GM12878 (cell line): Measurements from ENCODE around the gene LLPH. TPM values are rescaled to one million over a fixed set of nuclear protein-coding genes. Genes with fewer than 3 reads are reported as not detected.
A peak's percentile ranks its signal among the peaks of the same experiment; 100 is the strongest.

Experiments
- ATAC-seq: fragments of 200-7000 bp; cut with Tn5 transposase; 3 replicates; pipeline ENCODE4 v1.9.1; 2020; ENCODE audit warnings: mild to moderate bottlenecking, moderate library complexity
- BruUV-seq: library from RNA; stranded (reverse); fragments of 400-500 nt; replicated peaks from 2 replicates; lab custom pipeline; 2021; lab: Mats Ljungman, UMichigan
- CTCF ChIA-PET: fragments of 300-600 bp; sonication (Branson Sonifier 250); formaldehyde crosslinking; extraction: SDS; loops from one replicate; lab custom pipeline; 2021; ENCODE audit warnings: inconsistent platforms; lab: Yijun Ruan, JAX
- POLR2A ChIA-PET: fragments of 350-600 bp; formaldehyde crosslinking; extraction: SDS; loops from one replicate; lab custom pipeline; 2021; ENCODE audit warnings: inconsistent platforms; lab: Charles Lee
- RAD21 ChIA-PET: fragments of 300-600 bp; sonication (Branson Sonifier 250); formaldehyde crosslinking; loops from one replicate; lab custom pipeline; 2023; ENCODE audit warnings: antibody characterized with exemption; ENCODE audit not compliant: unreplicated experiment; lab: Charles Lee
- SMC1A ChIA-PET: fragments of 300-600 bp; sonication (Branson Sonifier 250); formaldehyde crosslinking; loops from one replicate; lab custom pipeline; 2023; ENCODE audit not compliant: unreplicated experiment, uncharacterized antibody; lab: Charles Lee
- DNase-seq: peaks from one replicate; pipeline ENCODE4 v3.0.0-alpha.2; 2011; ENCODE audit warnings: low read depth, low spot score
- FAIRE-seq: peaks from 3 replicates; lab custom pipeline; 2011; peaks lifted over from hg19 to GRCh38; lab: Jason Lieb, UNC
- H2AFZ ChIP-seq: 2 replicates; pipeline ENCODE4 v1.6.0; 2011; ENCODE audit warnings: low read depth, low read length, control low read depth; ENCODE audit not compliant: control insufficient read depth
- H3K27ac ChIP-seq: 2 replicates; pipeline ENCODE4 v1.5.1; 2011; ENCODE audit warnings: control low read depth; ENCODE audit not compliant: control insufficient read depth, insufficient read depth
- H3K27me3 ChIP-seq, 2 experiments: replicated peaks in 1 of 2; 2 replicates each; pipeline versions ENCODE4 v1.6.0 to v1.6.1; 2011; ENCODE audit warnings: low read length in 1 of 2; ENCODE audit not compliant: control insufficient read depth in 2 of 2, insufficient read depth in 2 of 2
- H3K36me3 ChIP-seq, 2 experiments: 2 replicates each; pipeline ENCODE4 v1.5.1; 2011; ENCODE audit warnings: low read length in 1 of 2; ENCODE audit not compliant: control insufficient read depth in 2 of 2, insufficient read depth in 2 of 2
- H3K4me1 ChIP-seq: 2 replicates; pipeline ENCODE4 v1.6.1; 2011; ENCODE audit warnings: mild to moderate bottlenecking, low read length, moderate library complexity, mixed read lengths; ENCODE audit not compliant: control insufficient read depth, insufficient read depth
- H3K4me2 ChIP-seq: 2 replicates; pipeline ENCODE4 v1.6.0; 2011; ENCODE audit warnings: control low read depth; ENCODE audit not compliant: control insufficient read depth, insufficient read depth
- H3K4me3 ChIP-seq: fragments of 200-600 bp; sonication (generic); 2 replicates; pipeline ENCODE4 v1.5.1; 2016
- H3K79me2 ChIP-seq: 2 replicates; pipeline ENCODE4 v1.6.0; 2011; ENCODE audit warnings: low read length; ENCODE audit not compliant: control insufficient read depth, insufficient read depth
- H3K9ac ChIP-seq: 2 replicates; pipeline ENCODE4 v1.8.0; 2011; ENCODE audit warnings: low read length, control low read depth, mixed read lengths; ENCODE audit not compliant: control insufficient read depth, insufficient read depth
- H3K9me3 ChIP-seq: replicated peaks from 3 replicates; pipeline ENCODE4 v1.5.1; 2011; ENCODE audit warnings: mild to moderate bottlenecking, low read length; ENCODE audit not compliant: control insufficient read depth, insufficient read depth
- H4K20me1 ChIP-seq: 2 replicates; pipeline ENCODE4 v1.6.0; 2011; ENCODE audit not compliant: control insufficient read depth, insufficient read depth
- BACH1 ChIP-seq: fragments of 450-650 bp; IDR thresholded peaks from 2 replicates; pipeline ENCODE4 v1.6.1; 2017; ENCODE audit warnings: mild to moderate bottlenecking, borderline replicate concordance
- CHD1 ChIP-seq: IDR thresholded peaks from 2 replicates; pipeline ENCODE4 v1.6.1; 2012; ENCODE audit warnings: low read depth, low read length, improper control_type of control experiment
- CHD2 ChIP-seq: IDR thresholded peaks from 2 replicates; pipeline ENCODE4 v1.6.1; 2011; ENCODE audit warnings: low read depth, low read length, improper control_type of control experiment, borderline replicate concordance
- EGR1 ChIP-seq, 2 experiments: IDR thresholded peaks; 1 replicate in 1 of 2; 2 replicates in 1 of 2; pipeline ENCODE4 v1.6.1; 2011 to 2012; ENCODE audit warnings: low read depth in 2 of 2, low read length in 2 of 2, borderline replicate concordance in 1 of 2, mild to moderate bottlenecking in 1 of 2, moderate library complexity in 1 of 2
- GABPA ChIP-seq: IDR thresholded peaks from 2 replicates; pipeline ENCODE4 v1.6.1; 2014; ENCODE audit warnings: antibody characterized with exemption, low read depth, mild to moderate bottlenecking, inconsistent platforms
- MTA2 ChIP-seq: fragments of 450-650 bp; IDR thresholded peaks from 2 replicates; pipeline ENCODE4 v1.6.1; 2016; ENCODE audit warnings: low read depth, mild to moderate bottlenecking, moderate library complexity
- RCOR1 ChIP-seq: conservative IDR thresholded peaks from 2 replicates; pipeline ENCODE4 v1.6.1; 2012; ENCODE audit warnings: low read depth, low read length, improper control_type of control experiment
- SMC3 ChIP-seq: IDR thresholded peaks from 2 replicates; pipeline ENCODE4 v1.6.1; 2011; ENCODE audit warnings: low read length, improper control_type of control experiment, borderline replicate concordance
- YY1 ChIP-seq: IDR thresholded peaks from 2 replicates; pipeline ENCODE4 v1.6.1; 2011; ENCODE audit warnings: low read depth, mild to moderate bottlenecking, low read length
- ZSCAN29 ChIP-seq: fragments of 450-650 bp; IDR thresholded peaks from 2 replicates; pipeline ENCODE4 v1.6.1; 2017; ENCODE audit warnings: mild to moderate bottlenecking, moderate library complexity
- WGBS: methylation state at CpG from one replicate; pipeline ENCODE4 v1.1.6; 2016; ENCODE audit warnings: low lambda C conversion rate; ENCODE audit not compliant: insufficient replicate concordance, insufficient coverage; ENCODE audit errors: missing lambda C conversion rate; 5-methylcytosine and 5-hydroxymethylcytosine counted together
- in situ Hi-C: fragments of 300-500 bp; cut with MboI; formaldehyde crosslinking; loops from 9 replicates; pipeline ENCODE4 v1.14.3; 2018; ENCODE audit warnings: mixed read lengths
- intact Hi-C: fragments of 100-400 bp; cut with micrococcal nuclease; formaldehyde crosslinking; loops from one replicate; pipeline ENCODE4 v1.14.2; 2022; ENCODE audit not compliant: unreplicated experiment
- polyA plus RNA-seq, 11 experiments: library from polyadenylated mRNA; depleted of rRNA in 4 of 11; unstranded in 6 of 11; stranded (reverse) in 5 of 11; fragments of >200 nt; fragmentation: Nextera tagmentation in 4 of 11; fragmentation: Illumina TruSeq in 1 of 11; extraction: Ambion mirVana in 4 of 11; extraction: Trizol in 1 of 11; gene quantifications; 1 replicate in 1 of 11; 2 replicates in 10 of 11; pipeline versions ENCODE4 v1.2.1 to v1.2.3, GENCODE V29; 2011 to 2016; ENCODE audit warnings: inconsistent platforms in 2 of 11, missing spikeins in 2 of 11, low read depth in 1 of 11
- total RNA-seq, 4 experiments: library from RNA; depleted of rRNA in 3 of 4; stranded (reverse); fragments of >200 nt in 3 of 4; fragmentation: Illumina TruSeq in 1 of 4; extraction: Trizol in 1 of 4; gene quantifications; 2 replicates each; pipeline versions ENCODE4 v1.2.1 to v1.2.3, GENCODE V29; 2013 to 2021
- TF ChIP-seq, protein P1 (sequence below), 3 experiments: IDR thresholded peaks in 2 of 3; conservative IDR thresholded peaks in 1 of 3; 2 replicates each; pipeline ENCODE4 v1.5.1; 2011; ENCODE audit warnings: low read depth in 3 of 3, low read length in 3 of 3, mild to moderate bottlenecking in 3 of 3, control low read depth in 2 of 3, moderate library complexity in 2 of 3, inconsistent platforms in 1 of 3, mixed read lengths in 1 of 3; ENCODE audit not compliant: control insufficient read depth in 2 of 3, insufficient read depth in 1 of 3; ENCODE audit errors: extremely low read depth in 1 of 3
- TF ChIP-seq, protein P2 (sequence below): fragments of 450-650 bp; IDR thresholded peaks from 2 replicates; pipeline ENCODE4 v1.6.1; 2017; ENCODE audit warnings: mild to moderate bottlenecking, low read depth, inconsistent platforms; ENCODE audit not compliant: poor library complexity, severe bottlenecking
- TF ChIP-seq, protein P3 (sequence below): fragments of 450-650 bp; IDR thresholded peaks from 2 replicates; pipeline ENCODE4 v1.6.1; 2017; ENCODE audit warnings: antibody characterized with exemption, mild to moderate bottlenecking, moderate library complexity
- TF ChIP-seq, protein P4 (sequence below): fragments of 450-650 bp; IDR thresholded peaks from 2 replicates; pipeline ENCODE4 v1.6.1; 2017; ENCODE audit warnings: borderline replicate concordance

Gene LLPH
- total and polyA plus RNA-seq, 10 of the 15 experiments (the other 5 are each of a cell fraction or from before 2014, with no cell fraction given) = 15.2 to 107 (median 70.4) TPM

DNA sequence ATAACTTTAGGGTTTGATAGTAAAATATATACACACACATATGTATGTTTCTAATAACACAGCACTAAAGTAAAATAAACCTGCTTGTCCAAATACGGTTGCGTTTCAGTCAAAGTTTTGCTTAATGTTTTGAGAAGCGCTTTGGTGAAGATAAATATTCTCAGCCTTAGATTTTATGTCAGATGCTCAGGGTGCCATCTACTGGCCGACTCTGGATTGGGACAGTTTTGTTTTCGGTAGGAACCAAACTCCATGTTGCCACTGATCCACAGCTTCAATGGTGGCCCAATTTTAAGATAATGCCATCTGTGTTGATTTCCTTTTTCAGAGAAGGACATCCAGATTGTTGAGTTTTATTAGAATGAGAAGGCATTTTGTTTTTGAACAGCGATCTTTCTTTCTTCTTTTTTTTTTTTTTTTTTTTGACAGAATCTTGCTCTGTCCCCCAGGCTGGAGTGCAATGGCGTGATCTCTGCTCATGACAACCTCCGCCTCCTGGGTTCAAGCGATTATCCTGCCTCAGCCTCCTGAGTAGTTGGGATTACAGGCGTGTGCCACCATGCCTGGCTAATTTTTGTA, 43.1 kb downstream of the LLPH start:
- H3K4me1 ChIP-seq = no peaks in the 10 kb centered on the region
- peaks cover 3% of the 10 kb centered on the region; the same call in 2 of the 3 replicates for H3K9me3 ChIP-seq
- ChIA-PET CTCF (interaction anchor here (0.6 to 4.8 kb wide), 25 partner anchors 10 to 781 kb away, joined by 3 to 38 read pairs (median 3); no protein-coding TSS in a partner anchor), RAD21 (interaction anchor here (0.7 to 4.9 kb wide), 16 partner anchors 11 to 1210 kb away, joined by 3 to 41 read pairs (median 4); no protein-coding TSS in a partner anchor), POLR2A (interaction anchor here (0.7 to 1.0 kb wide), 3 partner anchors 75 to 441 kb away, joined by 3 to 8 read pairs (median 4); no protein-coding TSS in a partner anchor), SMC1A (interaction anchor here (0.9 to 4.5 kb wide), 16 partner anchors 11 to 531 kb away, joined by 3 to 16 read pairs (median 4); no protein-coding TSS in a partner anchor)
- H3K9ac ChIP-seq = no peak overlapping the region
- H3K4me3 ChIP-seq = no peak overlapping the region
- FAIRE-seq (peak; percentile 80), ATAC-seq (peak; percentile 95), DNase-seq (no peak)
- H3K27ac ChIP-seq = peak overlapping the region; percentile 28; the same call in 1 of the 2 replicates
- no peaks in the 10 kb centered on the region for H4K20me1 ChIP-seq
- intact Hi-C loops = loop anchor here (1.0 to 10.0 kb wide), 7 partner anchors 103 to 780 kb away; no protein-coding TSS in a partner anchor
- no peaks in the 10 kb centered on the region for H3K27me3 ChIP-seq
- no TSS peak for BruUV-seq
- no peaks in the 10 kb centered on the region for H3K79me2 ChIP-seq
- no peak overlapping the region; the same call in 1 of the 2 replicates for H3K4me2 ChIP-seq
- no peaks in the 10 kb centered on the region for H3K36me3 ChIP-seq
- peak overlapping the region; percentile 64 for H2AFZ ChIP-seq
- in situ Hi-C loops = loop anchor here (5.0 kb wide), 1 partner anchor 485 kb away; no protein-coding TSS in a partner anchor
- WGBS = 19% methylated on average over 10 of the region's 10 CpGs
- no peak for TF ChIP-seq EGR1 (IDR thresholded peaks at IDR 0.05; ENCODE audit: borderline replicate concordance in 1 of 2, low read depth in 2 of 2, low read length in 2 of 2)
- TF ChIP-seq, protein P1, sequence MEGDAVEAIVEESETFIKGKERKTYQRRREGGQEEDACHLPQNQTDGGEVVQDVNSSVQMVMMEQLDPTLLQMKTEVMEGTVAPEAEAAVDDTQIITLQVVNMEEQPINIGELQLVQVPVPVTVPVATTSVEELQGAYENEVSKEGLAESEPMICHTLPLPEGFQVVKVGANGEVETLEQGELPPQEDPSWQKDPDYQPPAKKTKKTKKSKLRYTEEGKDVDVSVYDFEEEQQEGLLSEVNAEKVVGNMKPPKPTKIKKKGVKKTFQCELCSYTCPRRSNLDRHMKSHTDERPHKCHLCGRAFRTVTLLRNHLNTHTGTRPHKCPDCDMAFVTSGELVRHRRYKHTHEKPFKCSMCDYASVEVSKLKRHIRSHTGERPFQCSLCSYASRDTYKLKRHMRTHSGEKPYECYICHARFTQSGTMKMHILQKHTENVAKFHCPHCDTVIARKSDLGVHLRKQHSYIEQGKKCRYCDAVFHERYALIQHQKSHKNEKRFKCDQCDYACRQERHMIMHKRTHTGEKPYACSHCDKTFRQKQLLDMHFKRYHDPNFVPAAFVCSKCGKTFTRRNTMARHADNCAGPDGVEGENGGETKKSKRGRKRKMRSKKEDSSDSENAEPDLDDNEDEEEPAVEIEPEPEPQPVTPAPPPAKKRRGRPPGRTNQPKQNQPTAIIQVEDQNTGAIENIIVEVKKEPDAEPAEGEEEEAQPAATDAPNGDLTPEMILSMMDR (IDR thresholded peaks at IDR 0.05 in 2 of 3, conservative IDR thresholded peaks at IDR 0.05 in 1 of 3; ENCODE audit: control insufficient read depth in 2 of 3, extremely low read depth in 1 of 3, insufficient read depth in 1 of 3, low read depth in 3 of 3, low read length in 3 of 3) = peak; percentile 74 to 90 (median 85)
- TF ChIP-seq, protein P2, sequence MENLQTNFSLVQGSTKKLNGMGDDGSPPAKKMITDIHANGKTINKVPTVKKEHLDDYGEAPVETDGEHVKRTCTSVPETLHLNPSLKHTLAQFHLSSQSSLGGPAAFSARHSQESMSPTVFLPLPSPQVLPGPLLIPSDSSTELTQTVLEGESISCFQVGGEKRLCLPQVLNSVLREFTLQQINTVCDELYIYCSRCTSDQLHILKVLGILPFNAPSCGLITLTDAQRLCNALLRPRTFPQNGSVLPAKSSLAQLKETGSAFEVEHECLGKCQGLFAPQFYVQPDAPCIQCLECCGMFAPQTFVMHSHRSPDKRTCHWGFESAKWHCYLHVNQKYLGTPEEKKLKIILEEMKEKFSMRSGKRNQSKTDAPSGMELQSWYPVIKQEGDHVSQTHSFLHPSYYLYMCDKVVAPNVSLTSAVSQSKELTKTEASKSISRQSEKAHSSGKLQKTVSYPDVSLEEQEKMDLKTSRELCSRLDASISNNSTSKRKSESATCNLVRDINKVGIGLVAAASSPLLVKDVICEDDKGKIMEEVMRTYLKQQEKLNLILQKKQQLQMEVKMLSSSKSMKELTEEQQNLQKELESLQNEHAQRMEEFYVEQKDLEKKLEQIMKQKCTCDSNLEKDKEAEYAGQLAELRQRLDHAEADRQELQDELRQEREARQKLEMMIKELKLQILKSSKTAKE = peak; percentile 61
- no peak for TF ChIP-seq CHD1
- TF ChIP-seq MTA2 = no peak
- no peak for TF ChIP-seq BACH1
- peak; percentile 96 for TF ChIP-seq SMC3
- TF ChIP-seq, protein P3, sequence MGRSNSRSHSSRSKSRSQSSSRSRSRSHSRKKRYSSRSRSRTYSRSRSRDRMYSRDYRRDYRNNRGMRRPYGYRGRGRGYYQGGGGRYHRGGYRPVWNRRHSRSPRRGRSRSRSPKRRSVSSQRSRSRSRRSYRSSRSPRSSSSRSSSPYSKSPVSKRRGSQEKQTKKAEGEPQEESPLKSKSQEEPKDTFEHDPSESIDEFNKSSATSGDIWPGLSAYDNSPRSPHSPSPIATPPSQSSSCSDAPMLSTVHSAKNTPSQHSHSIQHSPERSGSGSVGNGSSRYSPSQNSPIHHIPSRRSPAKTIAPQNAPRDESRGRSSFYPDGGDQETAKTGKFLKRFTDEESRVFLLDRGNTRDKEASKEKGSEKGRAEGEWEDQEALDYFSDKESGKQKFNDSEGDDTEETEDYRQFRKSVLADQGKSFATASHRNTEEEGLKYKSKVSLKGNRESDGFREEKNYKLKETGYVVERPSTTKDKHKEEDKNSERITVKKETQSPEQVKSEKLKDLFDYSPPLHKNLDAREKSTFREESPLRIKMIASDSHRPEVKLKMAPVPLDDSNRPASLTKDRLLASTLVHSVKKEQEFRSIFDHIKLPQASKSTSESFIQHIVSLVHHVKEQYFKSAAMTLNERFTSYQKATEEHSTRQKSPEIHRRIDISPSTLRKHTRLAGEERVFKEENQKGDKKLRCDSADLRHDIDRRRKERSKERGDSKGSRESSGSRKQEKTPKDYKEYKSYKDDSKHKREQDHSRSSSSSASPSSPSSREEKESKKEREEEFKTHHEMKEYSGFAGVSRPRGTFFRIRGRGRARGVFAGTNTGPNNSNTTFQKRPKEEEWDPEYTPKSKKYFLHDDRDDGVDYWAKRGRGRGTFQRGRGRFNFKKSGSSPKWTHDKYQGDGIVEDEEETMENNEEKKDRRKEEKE = no peak
- TF ChIP-seq GABPA = no peak
- TF ChIP-seq RCOR1 = no peak
- peak; percentile 83 for TF ChIP-seq YY1
- TF ChIP-seq CHD2 = no peak
- TF ChIP-seq, protein P4, sequence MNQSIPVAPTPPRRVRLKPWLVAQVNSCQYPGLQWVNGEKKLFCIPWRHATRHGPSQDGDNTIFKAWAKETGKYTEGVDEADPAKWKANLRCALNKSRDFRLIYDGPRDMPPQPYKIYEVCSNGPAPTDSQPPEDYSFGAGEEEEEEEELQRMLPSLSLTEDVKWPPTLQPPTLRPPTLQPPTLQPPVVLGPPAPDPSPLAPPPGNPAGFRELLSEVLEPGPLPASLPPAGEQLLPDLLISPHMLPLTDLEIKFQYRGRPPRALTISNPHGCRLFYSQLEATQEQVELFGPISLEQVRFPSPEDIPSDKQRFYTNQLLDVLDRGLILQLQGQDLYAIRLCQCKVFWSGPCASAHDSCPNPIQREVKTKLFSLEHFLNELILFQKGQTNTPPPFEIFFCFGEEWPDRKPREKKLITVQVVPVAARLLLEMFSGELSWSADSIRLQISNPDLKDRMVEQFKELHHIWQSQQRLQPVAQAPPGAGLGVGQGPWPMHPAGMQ = no peak
- no peak for TF ChIP-seq ZSCAN29
